ENCODE results near the gene CEP112. TPM values are rescaled to one million over a fixed set of nuclear protein-coding genes. Genes with fewer than 3 reads are reported as not detected.

Gene CEP112
- total and polyA plus RNA-seq, 2 of the 8 experiments (the other 6 are each of a cell fraction or from before 2014, with no cell fraction given): 0.62 to 3.1 TPM

- H3K18ac ChIP-seq (ENCODE audit: extremely low read depth, low read length): no peak overlapping the region
- H2AFZ ChIP-seq (ENCODE audit: low read length): no peak overlapping the region
- no peak overlapping the region for H3K56ac ChIP-seq (replicated peaks; ENCODE audit: insufficient read length, low read depth, low read length)
- CTCF ChIA-PET (ENCODE audit: partially characterized antibody): no interaction called here
- H3K27me3 ChIP-seq (replicated peaks in 1 of 4; ENCODE audit: control insufficient read depth in 3 of 4, extremely low read depth in 1 of 4, insufficient read depth in 3 of 4, low read length in 3 of 4): no peaks in the 10 kb centered on the region
- no peak overlapping the region for H3K9ac ChIP-seq (replicated peaks in 1 of 4; ENCODE audit: extremely low read depth in 1 of 4, low read depth in 3 of 4, low read length in 3 of 4)
- POLR2A ChIA-PET (ENCODE audit: partially characterized antibody): no interaction called here
- no peak overlapping the region for H3K23ac ChIP-seq (ENCODE audit: insufficient read length)
- no peak overlapping the region for H3K14ac ChIP-seq (ENCODE audit: insufficient read length)
- no peak overlapping the region; the same call in 1 of the 2 replicates for H4K8ac ChIP-seq (ENCODE audit: extremely low read depth, insufficient read depth, low read length)
- no peak overlapping the region; the same call in 1 of the 2 replicates for H2BK5ac ChIP-seq (ENCODE audit: low read depth, low read length)
- H3K4me2 ChIP-seq (ENCODE audit: insufficient read depth in 1 of 2, low read depth in 2 of 2, low read length in 2 of 2): no peak overlapping the region; a peak in 1 of 4 replicates
- no peaks in the 10 kb centered on the region; the same call in 1 of the 2 replicates for H3K23me2 ChIP-seq (ENCODE audit: low read depth, low read length)
- H3K27ac ChIP-seq (ENCODE audit: low read depth, low read length): no peak overlapping the region
- no peaks in the 10 kb centered on the region for H3K79me2 ChIP-seq (ENCODE audit: control insufficient read depth in 1 of 2, insufficient read depth in 2 of 2, low read length in 2 of 2)
- H4K91ac ChIP-seq (replicated peaks; ENCODE audit: insufficient read length, low read length): no peak overlapping the region
- H3K36me3 ChIP-seq (ENCODE audit: control insufficient read depth in 2 of 4, insufficient read depth in 4 of 4, low read length in 3 of 4): no peaks in the 10 kb centered on the region
- peaks cover 7 to 16% (median 12%) of the 10 kb centered on the region in 4 experiments; a peak in 6 of 7 replicates for H3K4me1 ChIP-seq (replicated peaks in 1 of 4; ENCODE audit: control insufficient read depth in 3 of 4, insufficient read depth in 4 of 4, low read length in 3 of 4)
- H3K79me1 ChIP-seq (ENCODE audit: low read depth, low read length): no peaks in the 10 kb centered on the region
- H2AK5ac ChIP-seq (ENCODE audit: low read depth, low read length): peak overlapping the region; percentile 85; the same call in 1 of the 2 replicates
- DNase-seq (ENCODE audit: low read depth in 1 of 2, low spot score in 2 of 2): no peak
- no peaks in the 10 kb centered on the region for H4K20me1 ChIP-seq (replicated peaks in 1 of 2; ENCODE audit: control insufficient read depth in 1 of 2, insufficient read depth in 2 of 2, low read length in 2 of 2)
- H2BK15ac ChIP-seq (ENCODE audit: low read length): 0 out of 2 replicates have a peak overlapping the region, but pooled peaks have one; percentile 65
- H2BK120ac ChIP-seq (replicated peaks; ENCODE audit: low read depth, low read length): no peak overlapping the region
- no peaks in the 10 kb centered on the region for H3K9me3 ChIP-seq (ENCODE audit: insufficient read depth in 2 of 2, low read depth in 1 of 2, low read length in 1 of 2)
- peak overlapping the region; percentile 55; the same call in 1 of the 2 replicates for H2BK12ac ChIP-seq (ENCODE audit: low read depth, low read length)
- FAIRE-seq: no peak
- H4K5ac ChIP-seq (ENCODE audit: insufficient read length, low read depth, low read length): no peak overlapping the region
- no peak overlapping the region for H3K4me3 ChIP-seq (ENCODE audit: extremely low read depth in 1 of 4, insufficient read depth in 2 of 4, low read depth in 3 of 4, low read length in 4 of 4)
- 91% methylated on average over 5 of the region's 5 CpGs; no CpG with 5 or more reads in 1 of the 2 experiments for WGBS, 2 experiments (ENCODE audit: extremely low coverage in 1 of 2, insufficient coverage in 1 of 2, insufficient read length in 1 of 2, insufficient replicate concordance in 2 of 2, low coverage in 1 of 2, low lambda C conversion rate in 2 of 2, missing lambda C conversion rate in 1 of 2)
- no peak overlapping the region for H3K4ac ChIP-seq (replicated peaks; ENCODE audit: insufficient read length, low read depth, low read length)
- H2BK20ac ChIP-seq (ENCODE audit: low read length): peak overlapping the region; percentile 15; the same call in 1 of the 2 replicates
- TF ChIP-seq EP300 (IDR thresholded peaks at IDR 0.05; ENCODE audit: borderline replicate concordance in 1 of 2, low read depth in 2 of 2, low read length in 2 of 2): no peak
- TF ChIP-seq RAD21 (IDR thresholded peaks at IDR 0.05 in 1 of 2, conservative IDR thresholded peaks at IDR 0.05 in 1 of 2; ENCODE audit: low read depth in 2 of 2, low read length in 2 of 2): no peak
- no peak for TF ChIP-seq TEAD4 (IDR thresholded peaks at IDR 0.05; ENCODE audit: low read depth, low read length)
- no peak for TF ChIP-seq NRF1 (IDR thresholded peaks at IDR 0.05; ENCODE audit: low read depth, low read length)
- no peak for TF ChIP-seq CHD2 (IDR thresholded peaks at IDR 0.05; ENCODE audit: low read length)
- no peak for TF ChIP-seq SP2 (IDR thresholded peaks at IDR 0.05; ENCODE audit: low read length)
- no peak for TF ChIP-seq TCF12 (IDR thresholded peaks at IDR 0.05; ENCODE audit: low read depth, low read length)
- no peak for TF ChIP-seq SAP30 (IDR thresholded peaks at IDR 0.05; ENCODE audit: insufficient read depth, insufficient replicate concordance, low read length)
- no peak for TF ChIP-seq CEBPB (IDR thresholded peaks at IDR 0.05; ENCODE audit: low read depth, low read length)
- TF ChIP-seq GTF2F1 (IDR thresholded peaks at IDR 0.05; ENCODE audit: borderline replicate concordance, low read depth, low read length): no peak
- no peak for TF ChIP-seq KDM4A (IDR thresholded peaks at IDR 0.05; ENCODE audit: low read depth, low read length, severe bottlenecking)
- TF ChIP-seq E2F6 (IDR thresholded peaks at IDR 0.05): no peak
- no peak for TF ChIP-seq TBP (IDR thresholded peaks at IDR 0.05; ENCODE audit: low read depth, low read length)
Observed at GRCh38 chr17:65699459-65699858, 492.5 kb downstream of the CEP112 start.

All from H1 (cell line).